GM13977 (cell line): ENCODE results near the gene SLC17A3.

Source experiments
- DNase-seq: peaks from one replicate; pipeline ENCODE4 v3.0.0; 2012; ENCODE audit warnings: low spot score
- in situ Hi-C: fragments of 300-500 bp; cut with MboI; formaldehyde crosslinking; loops from one replicate; pipeline ENCODE4 v1.12.0; 2022; ENCODE audit warnings: low sequenced_read_pairs, low pct_unique_long_range_greater_than_20kb, mixed read lengths, inconsistent platforms; ENCODE audit not compliant: unreplicated experiment
- TF ChIP-seq, protein P1 (sequence below): IDR thresholded peaks from 2 replicates; pipeline ENCODE4 v1.5.1; 2012; ENCODE audit warnings: mild to moderate bottlenecking, control low read depth; ENCODE audit not compliant: insufficient read depth; ENCODE audit errors: extremely low read depth, missing control alignments

SLC17A3 gene

GRCh38 chr6:25902071-25902470, 28.0 kb upstream of the SLC17A3 start:
- TF ChIP-seq, protein P1, sequence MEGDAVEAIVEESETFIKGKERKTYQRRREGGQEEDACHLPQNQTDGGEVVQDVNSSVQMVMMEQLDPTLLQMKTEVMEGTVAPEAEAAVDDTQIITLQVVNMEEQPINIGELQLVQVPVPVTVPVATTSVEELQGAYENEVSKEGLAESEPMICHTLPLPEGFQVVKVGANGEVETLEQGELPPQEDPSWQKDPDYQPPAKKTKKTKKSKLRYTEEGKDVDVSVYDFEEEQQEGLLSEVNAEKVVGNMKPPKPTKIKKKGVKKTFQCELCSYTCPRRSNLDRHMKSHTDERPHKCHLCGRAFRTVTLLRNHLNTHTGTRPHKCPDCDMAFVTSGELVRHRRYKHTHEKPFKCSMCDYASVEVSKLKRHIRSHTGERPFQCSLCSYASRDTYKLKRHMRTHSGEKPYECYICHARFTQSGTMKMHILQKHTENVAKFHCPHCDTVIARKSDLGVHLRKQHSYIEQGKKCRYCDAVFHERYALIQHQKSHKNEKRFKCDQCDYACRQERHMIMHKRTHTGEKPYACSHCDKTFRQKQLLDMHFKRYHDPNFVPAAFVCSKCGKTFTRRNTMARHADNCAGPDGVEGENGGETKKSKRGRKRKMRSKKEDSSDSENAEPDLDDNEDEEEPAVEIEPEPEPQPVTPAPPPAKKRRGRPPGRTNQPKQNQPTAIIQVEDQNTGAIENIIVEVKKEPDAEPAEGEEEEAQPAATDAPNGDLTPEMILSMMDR: no peak
- DNase-seq: no peak
- in situ Hi-C loops: no loop called here

DNA sequence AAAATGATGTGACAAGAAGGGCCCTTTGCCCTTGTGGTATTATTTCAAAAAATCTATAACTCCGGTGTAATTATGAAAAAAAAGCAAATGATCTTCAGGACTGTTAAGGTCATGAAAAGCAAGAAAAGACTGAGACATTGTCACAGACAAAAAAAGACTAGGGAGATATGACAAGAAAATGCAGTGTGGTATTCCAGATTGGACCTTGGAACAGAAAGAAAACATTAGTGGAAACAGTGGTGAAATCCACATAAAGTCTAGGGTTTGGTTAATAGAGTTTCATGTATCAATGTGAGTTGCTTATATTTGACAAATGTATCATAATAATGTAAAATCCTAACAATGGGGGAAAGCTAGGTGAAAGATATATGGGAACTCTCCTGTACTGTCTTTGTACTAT, 26.8 kb upstream of the SLC17A3 start:
- TF ChIP-seq, protein P1: no peak
- in situ Hi-C loops: no loop called here
- no peak for DNase-seq

GRCh38 chr6:25899580-25900408, 25.8 kb upstream of the SLC17A3 start:
- no peak for DNase-seq
- in situ Hi-C loops: no loop called here
- TF ChIP-seq, protein P1: no peak

DNA sequence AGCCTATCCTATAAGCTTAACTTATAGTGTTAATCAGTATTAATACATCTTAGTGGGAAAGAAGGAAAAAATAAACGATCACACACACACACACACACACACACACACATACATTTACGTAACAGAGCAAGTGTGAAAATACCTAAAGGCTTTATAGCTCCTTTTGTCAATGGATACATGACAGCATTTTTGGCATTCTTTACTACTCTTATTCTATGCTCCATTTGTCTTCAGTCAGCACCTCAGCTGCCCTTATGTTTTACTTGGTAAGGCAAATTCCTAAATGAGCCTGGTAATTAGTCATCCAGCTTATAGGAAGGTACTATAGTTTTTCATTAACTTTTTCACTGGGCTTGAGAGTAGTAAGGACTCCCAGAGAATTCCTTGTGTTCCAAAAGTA, 25.1 kb upstream of the SLC17A3 start:
- no peak for DNase-seq
- TF ChIP-seq, protein P1: no peak
- in situ Hi-C loops: no loop called here

DNA sequence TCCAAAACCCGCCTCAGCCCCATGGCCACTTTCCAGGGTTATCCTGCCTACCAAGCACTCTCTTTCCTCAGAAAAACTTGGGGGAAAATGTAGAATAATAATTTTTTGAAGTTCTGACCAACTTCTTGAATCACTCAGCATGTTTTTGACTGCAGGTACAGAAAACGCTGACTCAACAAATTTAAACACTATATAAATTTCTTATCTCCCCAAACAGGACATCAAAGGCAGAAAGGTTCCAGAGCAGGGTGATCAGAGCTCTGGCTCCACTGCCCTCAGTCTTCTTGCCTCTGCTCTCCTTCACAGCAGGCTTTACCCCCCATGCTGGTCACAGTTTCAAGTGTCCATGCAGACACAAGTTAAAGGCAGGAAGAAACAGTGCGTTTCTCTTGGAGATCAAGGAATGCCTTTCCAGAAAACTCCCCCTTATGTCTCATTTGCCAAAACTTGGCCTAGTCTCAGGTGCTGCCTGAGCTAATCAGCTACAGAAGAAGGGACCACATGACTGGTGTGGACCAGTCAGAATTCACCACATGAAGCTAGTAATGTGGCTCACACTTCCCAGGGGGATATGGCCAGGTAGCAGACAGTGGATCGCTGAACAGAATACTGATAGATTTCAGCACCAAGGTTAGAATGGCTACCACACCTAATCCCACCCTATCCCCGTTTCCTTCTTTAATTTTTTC, 24.4 kb upstream of the SLC17A3 start:
- no peak for DNase-seq
- in situ Hi-C loops: no loop called here
- TF ChIP-seq, protein P1: no peak

- TF ChIP-seq, protein P1: no peak
- in situ Hi-C loops: no loop called here
- no peak for DNase-seq
These were observed 22.2 kb upstream of the SLC17A3 start for GRCh38 chr6:25896252-25896651.
